IPS DF 6.9 (cell line): Measurements from ENCODE around the gene ZNF490.
"Not testable (repeated sequence)": the region's sequence is repeated elsewhere in the genome, so short reads cannot be mapped to it uniquely, and the experiment has no call there.

Experiments used
- DNase-seq: peaks from one replicate; pipeline ENCODE4 v3.0.0-alpha.2; 2013; ENCODE audit warnings: low read depth, low spot score
- H3K27ac ChIP-seq: one replicate; pipeline ENCODE4 v1.5.1; 2013; ENCODE audit warnings: low read length, control low read depth
- H3K27me3 ChIP-seq: 2 replicates; pipeline ENCODE4 v1.6.1; 2013; ENCODE audit warnings: mild to moderate bottlenecking, low read length; ENCODE audit not compliant: control insufficient read depth, insufficient read depth
- H3K36me3 ChIP-seq: 2 replicates; pipeline ENCODE4 v1.6.1; 2013; ENCODE audit warnings: low read length; ENCODE audit not compliant: control insufficient read depth, insufficient read depth
- H3K4me1 ChIP-seq: 2 replicates; pipeline ENCODE4 v1.6.1; 2013; ENCODE audit warnings: low read length; ENCODE audit not compliant: control insufficient read depth, insufficient read depth
- H3K4me3 ChIP-seq: 2 replicates; pipeline ENCODE4 v1.5.1; 2013; ENCODE audit warnings: mild to moderate bottlenecking, low read length
- H3K9me3 ChIP-seq: 2 replicates; pipeline ENCODE4 v1.6.1; 2013; ENCODE audit warnings: low read length, inconsistent platforms; ENCODE audit not compliant: control insufficient read depth, insufficient read depth
- WGBS: extraction: QIAGEN DNeasy Blood & Tissue Kit; methylation state at CpG from one replicate; pipeline ENCODE4 v1.1.7; 2013; ENCODE audit warnings: mixed read lengths, missing lambda C conversion rate; ENCODE audit not compliant: insufficient read length, insufficient coverage; 5-methylcytosine and 5-hydroxymethylcytosine counted together

The ZNF490 gene

DNA sequence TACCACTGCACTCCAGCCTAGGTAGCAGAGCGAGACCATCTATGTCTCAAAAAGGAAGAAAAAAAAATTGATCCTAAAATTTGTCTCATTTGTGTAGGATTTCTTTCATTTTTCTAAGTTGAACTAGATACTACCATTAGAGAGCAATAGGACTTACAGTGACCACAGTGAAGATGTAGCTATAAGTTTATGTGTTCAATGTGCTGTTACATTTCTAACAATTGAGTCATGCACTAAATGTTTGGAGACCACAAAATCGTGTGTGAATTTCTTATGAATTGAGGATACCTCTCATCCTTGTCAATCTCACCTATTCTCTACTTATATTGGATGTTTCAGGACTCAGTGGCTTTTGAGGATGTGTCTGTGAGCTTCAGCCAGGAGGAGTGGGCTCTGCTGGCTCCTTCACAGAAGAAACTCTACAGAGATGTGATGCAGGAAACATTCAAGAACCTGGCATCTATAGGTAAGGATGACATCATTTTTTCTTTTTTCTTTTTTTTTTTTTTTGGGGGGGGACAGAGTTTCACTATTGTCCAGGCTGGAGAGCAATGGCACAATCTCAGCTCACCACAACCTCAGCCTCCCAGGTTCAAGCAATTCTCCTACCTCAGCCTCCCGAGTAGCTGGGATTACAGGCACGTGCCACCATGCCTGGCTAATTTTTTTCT is 12.9 kb upstream of the ZNF490 start:
- H3K27me3 ChIP-seq, result no peaks in the 10 kb centered on the region
- H3K9me3 ChIP-seq, result peaks cover 8% of the 10 kb centered on the region
- no peak for DNase-seq
- no peaks in the 10 kb centered on the region for H3K4me1 ChIP-seq
- H3K36me3 ChIP-seq, result peaks cover 24% of the 10 kb centered on the region; the same call in 1 of the 2 replicates
- H3K4me3 ChIP-seq, result no peak overlapping the region
- no CpG with 5 or more reads among the region's 4 CpGs for WGBS
- no peak overlapping the region for H3K27ac ChIP-seq

DNA sequence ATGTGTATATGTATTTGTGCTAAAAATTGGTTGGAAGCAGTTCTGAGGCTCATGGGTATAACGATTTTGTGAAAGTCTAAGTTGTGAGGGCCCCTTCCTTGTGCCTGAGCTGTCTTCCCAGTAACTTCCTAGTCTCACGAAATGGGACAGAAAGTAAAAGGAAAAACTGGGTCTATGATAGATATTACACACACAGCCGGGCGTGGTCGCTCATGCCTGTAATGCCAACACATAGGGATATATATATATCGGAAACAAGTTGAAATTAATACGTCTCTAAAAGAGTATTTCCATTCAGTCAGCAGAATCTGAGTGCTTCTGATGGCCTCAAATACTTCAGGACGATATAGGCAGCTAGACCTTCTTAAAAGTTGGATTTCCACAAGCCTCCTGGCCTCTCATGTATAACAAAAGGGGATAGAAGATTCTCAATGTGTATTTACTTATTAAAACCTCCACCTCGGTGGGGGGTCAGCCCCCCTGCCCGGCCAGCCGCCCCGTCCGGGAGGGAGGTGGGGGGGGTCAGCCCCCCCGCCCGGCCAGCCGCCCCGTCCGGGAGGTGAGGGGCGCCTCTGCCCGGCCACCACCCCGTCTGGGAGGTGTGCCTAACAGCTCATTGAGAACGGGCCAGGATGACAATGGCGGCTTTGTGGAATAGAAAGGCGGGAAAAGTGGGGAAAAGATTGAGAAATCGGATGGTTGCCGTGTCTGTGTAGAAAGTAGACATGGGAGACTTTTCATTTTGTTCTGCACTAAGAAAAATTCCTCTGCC is 10.8 kb upstream of the ZNF490 start:
- not testable (repeated sequence) for H3K4me1 ChIP-seq, DNase-seq, H3K9me3 ChIP-seq, H3K27me3 ChIP-seq, H3K27ac ChIP-seq, H3K36me3 ChIP-seq, H3K4me3 ChIP-seq
- WGBS, result no CpG with 5 or more reads among the region's 26 CpGs

DNA sequence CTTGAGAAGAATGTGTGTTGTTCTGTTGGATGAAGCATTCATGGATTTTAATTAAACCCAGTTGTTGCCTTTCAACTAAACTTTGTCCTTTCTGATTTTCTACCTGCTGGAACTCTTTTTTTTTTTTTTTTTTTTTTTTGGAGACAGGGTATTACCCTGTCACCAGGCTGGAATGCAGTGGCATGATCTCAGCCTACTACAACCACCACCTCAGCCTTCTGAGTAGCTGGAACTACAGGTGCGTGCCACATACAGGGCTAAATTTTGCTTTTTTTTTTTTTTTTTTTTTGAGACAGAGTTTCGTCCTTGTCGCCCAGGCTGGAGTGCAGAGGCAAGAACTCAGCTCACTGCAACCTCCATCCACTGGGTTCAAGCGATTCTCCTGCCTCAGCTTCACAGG is 7.0 kb upstream of the ZNF490 start:
- no CpG with 5 or more reads among the region's 4 CpGs for WGBS
- DNase-seq, result no peak
- H3K4me1 ChIP-seq, result no peaks in the 10 kb centered on the region
- H3K27ac ChIP-seq, result no peak overlapping the region
- H3K27me3 ChIP-seq, result no peaks in the 10 kb centered on the region
- no peak overlapping the region for H3K4me3 ChIP-seq
- H3K9me3 ChIP-seq, result no peaks in the 10 kb centered on the region
- no peaks in the 10 kb centered on the region; the same call in 1 of the 2 replicates for H3K36me3 ChIP-seq

DNA sequence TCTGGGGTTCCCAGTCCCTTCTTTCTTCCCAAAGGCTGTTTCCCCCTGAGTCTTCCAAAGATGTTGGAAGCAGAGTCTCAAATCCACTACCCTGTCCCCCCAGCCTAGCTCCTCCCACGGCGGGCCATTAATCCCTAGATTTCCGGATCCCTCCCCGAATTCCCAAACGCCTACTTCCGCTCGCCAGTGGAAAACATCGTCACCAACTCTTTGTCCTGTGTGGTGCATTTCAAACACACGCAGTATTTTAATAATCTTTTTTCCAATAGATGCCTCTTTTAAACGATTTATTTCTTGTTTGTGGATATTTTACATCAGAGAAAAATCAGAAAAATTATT is 717 bp upstream of the ZNF490 start:
- Histone ChIP-seq H3K4me3 (peak overlapping the region; percentile 68), H3K27me3 (no peaks in the 10 kb centered on the region), H3K4me1 (no peaks in the 10 kb centered on the region), H3K27ac (no peak overlapping the region), H3K9me3 (no peaks in the 10 kb centered on the region), H3K36me3 (no peaks in the 10 kb centered on the region; the same call in 1 of the 2 replicates)
- WGBS, result no CpG with 5 or more reads among the region's 10 CpGs
- peak; percentile 33 for DNase-seq

DNA sequence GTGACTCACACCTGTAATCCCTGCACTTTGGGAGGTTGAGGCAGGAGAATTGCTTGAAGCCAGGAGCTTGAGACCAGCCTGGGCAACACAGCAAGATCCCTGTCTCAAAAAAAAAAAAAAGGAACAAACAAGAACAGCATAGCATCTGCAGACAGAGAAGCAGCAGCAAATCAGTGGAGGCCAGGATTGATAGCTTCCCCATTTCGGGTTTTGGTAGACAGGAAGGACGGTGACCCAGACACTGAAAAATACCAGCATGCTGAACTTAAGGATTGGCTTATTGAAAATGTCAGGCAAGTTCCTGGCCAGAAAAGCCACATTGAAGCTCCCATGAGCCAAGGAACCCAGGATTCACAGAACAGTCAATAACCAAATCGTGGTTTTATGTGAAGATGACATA is 3.0 kb downstream of the ZNF490 start:
- no peaks in the 10 kb centered on the region for H3K36me3 ChIP-seq
- DNase-seq, result no peak
- H3K9me3 ChIP-seq, result no peaks in the 10 kb centered on the region
- H3K4me1 ChIP-seq, result no peaks in the 10 kb centered on the region
- H3K27me3 ChIP-seq, result no peaks in the 10 kb centered on the region
- no CpG with 5 or more reads among the region's 3 CpGs for WGBS
- no peak overlapping the region for H3K27ac ChIP-seq
- H3K4me3 ChIP-seq, result no peak overlapping the region

DNA sequence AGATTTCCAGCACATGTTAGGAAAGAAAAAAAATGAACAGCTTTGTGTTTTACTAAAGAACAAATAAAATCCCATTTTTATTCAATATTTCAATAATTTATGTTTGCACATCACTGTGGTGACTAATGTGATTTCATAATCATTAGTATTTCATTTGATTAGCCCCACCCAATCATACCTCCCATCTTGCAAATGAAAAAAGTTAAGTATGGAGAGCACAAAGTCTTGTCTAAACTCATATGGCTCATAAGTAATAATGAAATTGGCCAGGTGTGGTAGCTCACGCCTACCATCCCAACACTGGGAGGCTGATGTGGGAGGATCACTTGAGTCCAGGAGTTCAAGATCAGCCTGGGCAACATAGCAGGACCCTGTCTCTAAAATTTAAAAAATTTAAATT is 3.8 kb downstream of the ZNF490 start:
- no peak overlapping the region for H3K4me3 ChIP-seq
- H3K27me3 ChIP-seq, result no peaks in the 10 kb centered on the region
- no peaks in the 10 kb centered on the region for H3K4me1 ChIP-seq
- DNase-seq, result no peak
- no peak overlapping the region for H3K27ac ChIP-seq
- WGBS, result no CpG with 5 or more reads among the region's 1 CpG
- H3K9me3 ChIP-seq, result no peaks in the 10 kb centered on the region
- H3K36me3 ChIP-seq, result no peaks in the 10 kb centered on the region

DNA sequence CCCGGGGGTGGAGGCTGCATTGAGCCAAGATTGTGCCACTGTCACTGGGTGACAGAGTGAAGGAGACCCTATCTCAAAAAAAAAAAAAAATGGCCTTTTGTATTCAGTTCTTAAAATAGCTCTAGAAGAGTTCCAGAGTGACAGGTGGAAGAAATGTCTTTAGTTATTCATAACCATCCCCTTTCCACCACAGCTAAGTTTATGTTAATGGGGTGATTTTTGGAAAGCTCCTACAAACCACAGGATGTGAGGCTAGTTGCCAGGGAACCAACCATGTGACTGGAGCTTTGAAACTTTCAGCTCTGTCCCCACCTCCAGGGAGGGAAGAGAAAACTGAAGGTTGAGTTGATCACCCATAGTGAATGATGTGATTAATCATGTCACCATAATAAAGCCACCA is 6.9 kb downstream of the ZNF490 start:
- H3K9me3 ChIP-seq, result no peaks in the 10 kb centered on the region
- no CpG with 5 or more reads among the region's 1 CpG for WGBS
- no peaks in the 10 kb centered on the region for H3K36me3 ChIP-seq
- no peak overlapping the region for H3K4me3 ChIP-seq
- H3K4me1 ChIP-seq, result no peaks in the 10 kb centered on the region
- DNase-seq, result no peak
- H3K27ac ChIP-seq, result no peak overlapping the region
- H3K27me3 ChIP-seq, result no peaks in the 10 kb centered on the region

DNA sequence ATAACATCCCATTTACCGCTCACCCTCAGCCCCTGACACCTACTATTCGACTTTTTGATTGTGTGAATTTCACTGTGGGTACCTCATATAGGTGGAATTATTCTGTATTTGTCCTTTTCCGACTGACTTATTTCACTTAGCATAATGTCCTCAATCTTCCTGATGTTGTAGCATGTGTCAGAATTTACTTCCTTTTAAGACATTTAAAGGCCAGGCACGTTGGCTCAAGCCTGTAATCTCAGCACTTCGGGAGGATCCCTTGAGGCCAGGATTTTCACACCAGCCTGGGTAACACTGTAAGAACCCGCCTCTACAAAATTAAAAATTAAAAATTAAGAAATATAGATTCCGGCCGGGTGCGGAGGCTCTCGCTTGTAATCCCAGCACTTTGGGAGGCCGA is 13.0 kb downstream of the ZNF490 start:
- no peaks in the 10 kb centered on the region for H3K9me3 ChIP-seq
- H3K27me3 ChIP-seq, result no peaks in the 10 kb centered on the region
- no peak for DNase-seq
- H3K36me3 ChIP-seq, result no peaks in the 10 kb centered on the region
- no CpG with 5 or more reads among the region's 11 CpGs for WGBS
- no peak overlapping the region for H3K4me3 ChIP-seq
- no peaks in the 10 kb centered on the region for H3K4me1 ChIP-seq
- H3K27ac ChIP-seq, result no peak overlapping the region

DNA sequence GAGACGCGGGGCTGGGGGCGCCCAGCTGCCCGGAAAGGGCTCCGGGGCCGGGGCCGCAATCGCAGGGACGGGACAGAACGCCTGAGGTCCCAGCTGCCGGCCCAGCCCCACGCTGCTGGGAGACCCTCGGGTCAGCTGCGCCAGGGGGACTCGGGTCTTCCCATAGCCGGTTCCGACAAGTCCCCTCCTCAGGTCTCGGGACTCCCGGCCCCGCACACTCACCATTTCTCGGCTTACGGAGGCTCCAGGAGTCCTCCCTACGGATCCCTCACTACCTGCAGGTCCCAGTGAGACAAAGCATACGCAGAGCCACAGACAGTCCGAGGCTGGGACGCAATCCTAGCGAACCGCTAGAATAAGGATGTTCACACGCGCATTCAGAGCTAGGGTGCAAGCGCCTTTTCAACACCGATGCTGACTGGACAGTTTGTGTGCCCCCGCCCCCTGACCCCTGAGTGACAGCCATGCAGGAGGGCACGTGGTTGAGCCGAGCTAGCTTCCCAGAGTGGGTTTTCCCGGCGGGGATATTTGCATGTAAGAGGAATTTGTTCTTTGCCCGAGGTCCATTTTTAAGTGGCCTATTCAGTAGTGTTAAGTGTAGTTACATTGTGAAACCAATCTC is 13.6 kb downstream of the ZNF490 start:
- no CpG with 5 or more reads among the region's 38 CpGs for WGBS
- no peaks in the 10 kb centered on the region for H3K9me3 ChIP-seq
- H3K27me3 ChIP-seq, result no peaks in the 10 kb centered on the region
- DNase-seq, result no peak
- H3K36me3 ChIP-seq, result no peaks in the 10 kb centered on the region
- H3K4me1 ChIP-seq, result no peaks in the 10 kb centered on the region
- no peak overlapping the region for H3K27ac ChIP-seq
- H3K4me3 ChIP-seq, result no peak overlapping the region

DNA sequence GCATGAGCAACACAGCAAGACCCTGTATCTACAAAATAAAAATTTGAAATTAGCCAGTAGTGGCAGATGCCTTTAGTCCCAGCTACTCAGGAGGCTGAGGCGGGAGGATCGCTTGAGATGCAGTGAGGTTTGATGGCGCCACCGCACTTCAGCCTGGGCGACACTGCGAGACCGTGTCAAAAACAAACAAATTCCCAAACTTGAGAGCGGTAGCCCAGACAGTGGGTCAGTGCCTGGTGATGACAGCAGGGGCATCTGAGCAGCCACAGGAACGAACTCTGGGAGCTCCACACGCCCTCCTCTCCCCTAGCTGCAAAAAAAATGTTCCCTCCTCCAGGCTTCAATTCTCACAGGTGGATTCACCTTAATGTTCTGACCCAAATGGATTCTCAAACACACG is 14.1 kb downstream of the ZNF490 start:
- WGBS, result no CpG with 5 or more reads among the region's 11 CpGs
- Histone ChIP-seq H3K27ac (no peak overlapping the region), H3K4me1 (no peaks in the 10 kb centered on the region), H3K9me3 (no peaks in the 10 kb centered on the region), H3K4me3 (no peak overlapping the region), H3K36me3 (no peaks in the 10 kb centered on the region), H3K27me3 (no peaks in the 10 kb centered on the region)
- no peak for DNase-seq
